K562 (cell line): ENCODE data around the gene C1QA. TPM values are rescaled to one million over a fixed set of nuclear protein-coding genes. Genes with fewer than 3 reads are reported as not detected.

ENCODE experiments used
- AFF4 ChIP-seq: sonication (generic); formaldehyde crosslinking; IDR thresholded peaks from 2 replicates; pipeline ENCODE4 v1.8.0; 2023; ENCODE audit warnings: mild to moderate bottlenecking, missing genetic modification reagents
- BHLHE40 ChIP-seq: IDR thresholded peaks from 2 replicates; pipeline ENCODE4 v1.6.1; 2011; ENCODE audit warnings: low read length, improper control_type of control experiment
- JUNB ChIP-seq: fragments of 450-650 bp; formaldehyde crosslinking; conservative IDR thresholded peaks from 2 replicates; pipeline ENCODE4 v1.4.0; 2020; ENCODE audit warnings: mild to moderate bottlenecking
- NFXL1 ChIP-seq: fragments of 450-650 bp; formaldehyde crosslinking; IDR thresholded peaks from 2 replicates; pipeline ENCODE4 v1.4.0; 2021; ENCODE audit warnings: mild to moderate bottlenecking
- NUFIP1 ChIP-seq: fragments of 450-650 bp; IDR thresholded peaks from 2 replicates; pipeline ENCODE4 v1.6.1; 2018; ENCODE audit not compliant: partially characterized antibody
- PRMT5 ChIP-seq: sonication (generic); formaldehyde crosslinking; IDR thresholded peaks from 2 replicates; pipeline ENCODE4 v1.5.0; 2020; ENCODE audit warnings: missing genetic modification reagents
- SFPQ ChIP-seq: fragments of 200-400 bp; formaldehyde crosslinking; IDR thresholded peaks from 2 replicates; pipeline ENCODE4 v1.6.1; 2017; ENCODE audit warnings: mild to moderate bottlenecking, low read depth, low read length, moderate library complexity
- TFAP4 ChIP-seq: sonication (generic); formaldehyde crosslinking; IDR thresholded peaks from 2 replicates; pipeline ENCODE4 v1.8.0; 2022; ENCODE audit warnings: missing genetic modification reagents, mild to moderate bottlenecking, moderate library complexity, borderline replicate concordance
- UBTF ChIP-seq, 2 experiments: IDR thresholded peaks; 2 replicates each; pipeline ENCODE4 v1.6.1; 2012; ENCODE audit warnings: improper control_type of control experiment in 2 of 2, low read depth in 2 of 2, low read length in 2 of 2, borderline replicate concordance in 1 of 2
- ZFP30 ChIP-seq: fragments of 250-450 bp; sonication (Bioruptor Pico); IDR thresholded peaks from 2 replicates; pipeline ENCODE4 v1.8.0; 2022; ENCODE audit warnings: moderate library complexity, mild to moderate bottlenecking, inconsistent platforms, borderline replicate concordance
- ZNF445 ChIP-seq: fragments of 250-450 bp; sonication (Bioruptor Pico); IDR thresholded peaks from 2 replicates; pipeline ENCODE4 v1.4.0; 2020; ENCODE audit warnings: low read depth, mild to moderate bottlenecking, moderate library complexity
- polyA plus RNA-seq, 8 experiments: library from polyadenylated mRNA; depleted of rRNA in 4 of 8; stranded (reverse) in 5 of 8; unstranded in 3 of 8; fragments of >200 nt; fragmentation: Nextera tagmentation in 2 of 8; fragmentation: Illumina TruSeq in 1 of 8; extraction: Ambion mirVana in 2 of 8; extraction: Trizol in 1 of 8; gene quantifications; 2 replicates each; pipeline versions ENCODE4 v1.2.1 to v1.2.3, GENCODE V29; 2011 to 2014; ENCODE audit warnings: inconsistent platforms in 1 of 8, missing spikeins in 1 of 8
- total RNA-seq, 7 experiments: library from RNA; depleted of rRNA in 6 of 7; stranded (reverse); fragments of >200 nt in 6 of 7; fragmentation: Illumina TruSeq in 2 of 7; extraction: Trizol in 2 of 7; gene quantifications; 2 replicates each; pipeline versions ENCODE4 v1.2.1 to v1.2.3, GENCODE V29; 2011 to 2021; ENCODE audit warnings: low replicate concordance in 1 of 7

C1QA gene
- total and polyA plus RNA-seq, 9 of the 15 experiments (the other 6 are each of a cell fraction or from before 2014, with no cell fraction given) = 0.71 TPM; not detected in 8

- TF ChIP-seq AFF4 (CRISPR knock-in tag) (no peak), NUFIP1 (no peak), PRMT5 (CRISPR knock-in tag) (no peak), TFAP4 (CRISPR knock-in tag) (no peak), SFPQ (no peak), ZNF445 (CRISPR knock-in tag) (no peak), BHLHE40 (no peak), UBTF (IDR thresholded peaks at IDR 0.05; ENCODE audit: borderline replicate concordance in 1 of 2, low read depth in 2 of 2, low read length in 2 of 2) (no peak), ZFP30 (CRISPR knock-in tag) (no peak), JUNB (CRISPR knock-in tag) (no peak), NFXL1 (no peak)
Observed at GRCh38 chr1:22641247-22641646, 4.8 kb downstream of the C1QA start (continued).
